ENCODE results near the gene HLA-A.

- TF ChIP-seq POLR2A (IDR thresholded peaks at IDR 0.05) (no peak), CTCF (IDR thresholded peaks at IDR 0.05) (no peak), EP300 (IDR thresholded peaks at IDR 0.05) (no peak)
These were observed 35.0 kb downstream of the HLA-A start for GRCh38 chr6:29977425-29977727.
